Measurements from ENCODE around the gene DHRS13. TPM values are rescaled to one million over a fixed set of nuclear protein-coding genes. Genes with fewer than 3 reads are reported as not detected.
A peak's percentile ranks its signal among the peaks of the same experiment; 100 is the strongest.

DHRS13 gene
- total RNA-seq, 2 experiments from 2014 or later = 28.4 to 29.2 TPM

- Histone ChIP-seq H3K4me3 (ENCODE audit: low read depth, low read length, poor library complexity, severe bottlenecking) (no peak overlapping the region), H4K20me1 (ENCODE audit: insufficient read depth, low read length) (peaks cover 6% of the 10 kb centered on the region), H3K4me1 (ENCODE audit: insufficient read depth, low read length, poor library complexity, severe bottlenecking) (peaks cover 26% of the 10 kb centered on the region), H2AFZ (ENCODE audit: low read length) (no peak overlapping the region), H3K4me2 (ENCODE audit: low read length) (no peak overlapping the region; the same call in 1 of the 2 replicates), H3K36me3 (ENCODE audit: insufficient read depth, low read length) (peaks cover 85% of the 10 kb centered on the region), H3K9me2 (ENCODE audit: insufficient read depth, low read length) (no peaks in the 10 kb centered on the region), H3K27ac (ENCODE audit: low read depth, low read length, poor library complexity, severe bottlenecking) (no peak overlapping the region), H3K79me2 (ENCODE audit: insufficient read depth, low read depth, low read length) (peaks cover 94% of the 10 kb centered on the region), H3K9me3 (ENCODE audit: low read length) (no peaks in the 10 kb centered on the region)
- ChIA-PET CTCF (ENCODE audit: unreplicated experiment) (no interaction called here), POLR2A (no interaction called here)
- intact Hi-C loops (cut with micrococcal nuclease; ENCODE audit: unreplicated experiment) = no loop called here
- no peak for TF ChIP-seq EZH2phosphoT487 (IDR thresholded peaks at IDR 0.05; ENCODE audit: borderline replicate concordance, low read depth, low read length)
- TF ChIP-seq CTCF (conservative IDR thresholded peaks at IDR 0.05; ENCODE audit: low read length) = no peak
- no peak for DNase-seq (ENCODE audit: low spot score)
- no TSS peak for BruUV-seq (replicated peaks)
These were observed 43.4 kb upstream of the DHRS13 start for GRCh38 chr17:28946239-28946638.

DNA sequence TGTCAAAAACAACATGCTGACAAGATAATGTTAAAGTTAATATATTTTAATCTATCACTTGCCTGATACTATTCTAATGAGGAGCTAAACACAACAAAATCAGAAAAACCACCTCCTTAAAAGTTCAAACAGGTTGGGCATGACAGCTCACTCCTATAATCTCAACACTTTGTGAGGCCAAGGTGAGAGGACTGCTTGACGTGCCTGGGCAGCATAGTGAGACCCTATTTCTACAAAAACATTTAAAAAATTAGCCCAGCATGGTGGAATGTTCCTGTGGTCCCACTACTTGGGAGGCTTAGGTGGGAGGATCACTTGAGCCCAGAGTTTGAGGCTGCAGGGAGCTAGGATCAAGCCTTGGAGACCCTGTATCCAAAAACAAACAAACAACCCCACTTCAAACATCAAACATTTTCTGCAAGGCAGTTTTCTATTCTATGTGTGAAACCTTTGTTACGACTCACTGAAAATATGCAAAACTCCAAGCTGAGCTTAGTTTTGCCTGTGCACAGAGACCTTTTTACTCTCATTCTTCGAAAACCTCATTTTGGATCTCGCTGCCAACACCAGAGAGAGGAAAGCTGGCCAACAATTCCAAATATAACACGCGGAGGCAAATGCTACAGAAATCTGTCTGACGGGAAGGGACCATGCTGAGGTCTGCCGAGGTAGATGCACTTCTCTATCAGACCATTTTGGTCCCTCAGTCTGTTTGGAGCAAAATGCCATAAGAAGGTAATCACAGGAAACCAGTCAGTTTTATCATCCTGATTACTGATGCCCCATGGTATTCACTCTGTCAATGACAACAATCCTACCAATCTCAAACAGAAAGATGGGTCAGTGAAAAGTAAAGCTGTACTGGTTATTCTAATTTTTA, 42.2 kb upstream of the DHRS13 start:
- CTCF ChIA-PET (ENCODE audit: unreplicated experiment) = interaction anchor here (0.5 to 0.6 kb wide), 2 partner anchors 16 to 52 kb away, joined by 3 to 8 read pairs; no protein-coding TSS in a partner anchor
- intact Hi-C loops (cut with micrococcal nuclease; ENCODE audit: unreplicated experiment) = no loop called here
- H4K20me1 ChIP-seq (ENCODE audit: insufficient read depth, low read length) = peaks cover 6% of the 10 kb centered on the region

More for the DNA sequence above, 42.2 kb upstream of the DHRS13 start:
- no peak for DNase-seq (ENCODE audit: low spot score)
- no TSS peak for BruUV-seq (replicated peaks)
- Histone ChIP-seq H3K9me3 (ENCODE audit: low read length) (no peaks in the 10 kb centered on the region), H3K4me2 (ENCODE audit: low read length) (peak overlapping the region; percentile 27; the same call in 1 of the 2 replicates), H2AFZ (ENCODE audit: low read length) (no peak overlapping the region), H3K27ac (ENCODE audit: low read depth, low read length, poor library complexity, severe bottlenecking) (no peak overlapping the region), H3K79me2 (ENCODE audit: insufficient read depth, low read depth, low read length) (peaks cover 97% of the 10 kb centered on the region), H3K4me1 (ENCODE audit: insufficient read depth, low read length, poor library complexity, severe bottlenecking) (peaks cover 26% of the 10 kb centered on the region), H3K4me3 (ENCODE audit: low read depth, low read length, poor library complexity, severe bottlenecking) (no peak overlapping the region), H3K9me2 (ENCODE audit: insufficient read depth, low read length) (no peaks in the 10 kb centered on the region), H3K36me3 (ENCODE audit: insufficient read depth, low read length) (peaks cover 96% of the 10 kb centered on the region)
- POLR2A ChIA-PET = interaction anchor here (0.6 to 1.1 kb wide), 2 partner anchors 35 to 52 kb away, joined by 3 read pairs; no protein-coding TSS in a partner anchor
- TF ChIP-seq CTCF (conservative IDR thresholded peaks at IDR 0.05; ENCODE audit: low read length) = no peak
- no peak for TF ChIP-seq EZH2phosphoT487 (IDR thresholded peaks at IDR 0.05; ENCODE audit: borderline replicate concordance, low read depth, low read length)
